Ishikawa (cell line): ENCODE data around the gene SUCLG1.

ENCODE experiments used
- CEBPB ChIP-seq: IDR thresholded peaks from 2 replicates; pipeline ENCODE4 v1.6.1; 2012
- CREB1 ChIP-seq: IDR thresholded peaks from 2 replicates; pipeline ENCODE4 v1.6.1; 2012; ENCODE audit warnings: low read depth
- EGR1 ChIP-seq: IDR thresholded peaks from 2 replicates; pipeline ENCODE4 v1.6.1; 2012
- EP300 ChIP-seq: IDR thresholded peaks from 2 replicates; pipeline ENCODE4 v1.6.1; 2012; ENCODE audit warnings: borderline replicate concordance
- FOXM1 ChIP-seq: IDR thresholded peaks from 2 replicates; pipeline ENCODE4 v1.6.1; 2012; ENCODE audit warnings: low read depth, borderline replicate concordance
- NFIC ChIP-seq: IDR thresholded peaks from 2 replicates; pipeline ENCODE4 v1.6.1; 2012
- RAD21 ChIP-seq: IDR thresholded peaks from 2 replicates; pipeline ENCODE4 v1.6.1; 2012; ENCODE audit warnings: low read depth
- TAF1 ChIP-seq: IDR thresholded peaks from 2 replicates; pipeline ENCODE4 v1.6.1; 2012; ENCODE audit warnings: low read depth, mild to moderate bottlenecking
- TCF12 ChIP-seq: IDR thresholded peaks from 2 replicates; pipeline ENCODE4 v1.6.1; 2012; ENCODE audit warnings: low read depth
- TEAD4 ChIP-seq: IDR thresholded peaks from 2 replicates; pipeline ENCODE4 v1.6.1; 2012
- YY1 ChIP-seq: IDR thresholded peaks from 2 replicates; pipeline ENCODE4 v1.6.1; 2012; ENCODE audit warnings: low read depth
- ZBTB7A ChIP-seq: IDR thresholded peaks from 2 replicates; pipeline ENCODE4 v1.6.1; 2012; ENCODE audit warnings: low read depth
- TF ChIP-seq, protein P1 (sequence below): IDR thresholded peaks from 2 replicates; pipeline ENCODE4 v1.6.1; 2012; ENCODE audit warnings: low read depth, mild to moderate bottlenecking
- TF ChIP-seq, protein P2 (sequence below): IDR thresholded peaks from 2 replicates; pipeline ENCODE4 v1.6.1; 2012
- TF ChIP-seq, protein P3 (sequence below): IDR thresholded peaks from 2 replicates; pipeline ENCODE4 v1.6.1; 2012

SUCLG1 gene

GRCh38 chr2:84456156-84456555 lies 2.9 kb downstream of the SUCLG1 start:
- no peak for TF ChIP-seq CREB1
- no peak for TF ChIP-seq TCF12
- TF ChIP-seq NFIC: no peak

DNA sequence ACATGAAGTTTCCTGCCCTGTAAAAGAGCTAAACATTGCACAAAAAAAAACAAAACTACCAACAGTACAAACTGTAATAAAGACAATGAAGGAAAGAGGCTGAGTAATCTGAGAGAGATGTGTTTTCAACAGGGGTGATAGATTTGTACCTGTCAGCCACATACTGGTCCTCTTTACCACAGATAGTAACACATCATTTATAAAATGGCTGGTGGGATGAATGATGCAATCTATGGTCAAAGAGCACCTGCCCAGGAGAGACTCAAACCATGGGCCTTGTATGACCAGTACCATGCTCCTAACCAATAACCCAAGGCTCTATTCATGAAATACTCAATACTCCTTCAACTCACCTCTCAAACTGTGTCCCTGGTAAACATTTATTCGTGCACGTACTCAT lies 4.5 kb downstream of the SUCLG1 start:
- no peak for TF ChIP-seq TCF12
- TF ChIP-seq, protein P1, sequence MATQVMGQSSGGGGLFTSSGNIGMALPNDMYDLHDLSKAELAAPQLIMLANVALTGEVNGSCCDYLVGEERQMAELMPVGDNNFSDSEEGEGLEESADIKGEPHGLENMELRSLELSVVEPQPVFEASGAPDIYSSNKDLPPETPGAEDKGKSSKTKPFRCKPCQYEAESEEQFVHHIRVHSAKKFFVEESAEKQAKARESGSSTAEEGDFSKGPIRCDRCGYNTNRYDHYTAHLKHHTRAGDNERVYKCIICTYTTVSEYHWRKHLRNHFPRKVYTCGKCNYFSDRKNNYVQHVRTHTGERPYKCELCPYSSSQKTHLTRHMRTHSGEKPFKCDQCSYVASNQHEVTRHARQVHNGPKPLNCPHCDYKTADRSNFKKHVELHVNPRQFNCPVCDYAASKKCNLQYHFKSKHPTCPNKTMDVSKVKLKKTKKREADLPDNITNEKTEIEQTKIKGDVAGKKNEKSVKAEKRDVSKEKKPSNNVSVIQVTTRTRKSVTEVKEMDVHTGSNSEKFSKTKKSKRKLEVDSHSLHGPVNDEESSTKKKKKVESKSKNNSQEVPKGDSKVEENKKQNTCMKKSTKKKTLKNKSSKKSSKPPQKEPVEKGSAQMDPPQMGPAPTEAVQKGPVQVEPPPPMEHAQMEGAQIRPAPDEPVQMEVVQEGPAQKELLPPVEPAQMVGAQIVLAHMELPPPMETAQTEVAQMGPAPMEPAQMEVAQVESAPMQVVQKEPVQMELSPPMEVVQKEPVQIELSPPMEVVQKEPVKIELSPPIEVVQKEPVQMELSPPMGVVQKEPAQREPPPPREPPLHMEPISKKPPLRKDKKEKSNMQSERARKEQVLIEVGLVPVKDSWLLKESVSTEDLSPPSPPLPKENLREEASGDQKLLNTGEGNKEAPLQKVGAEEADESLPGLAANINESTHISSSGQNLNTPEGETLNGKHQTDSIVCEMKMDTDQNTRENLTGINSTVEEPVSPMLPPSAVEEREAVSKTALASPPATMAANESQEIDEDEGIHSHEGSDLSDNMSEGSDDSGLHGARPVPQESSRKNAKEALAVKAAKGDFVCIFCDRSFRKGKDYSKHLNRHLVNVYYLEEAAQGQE: no peak
- TF ChIP-seq ZBTB7A: no peak
- TF ChIP-seq TAF1: no peak
- no peak for TF ChIP-seq RAD21
- TF ChIP-seq CEBPB: no peak
- TF ChIP-seq EP300: no peak
- no peak for TF ChIP-seq YY1
- TF ChIP-seq, protein P2, sequence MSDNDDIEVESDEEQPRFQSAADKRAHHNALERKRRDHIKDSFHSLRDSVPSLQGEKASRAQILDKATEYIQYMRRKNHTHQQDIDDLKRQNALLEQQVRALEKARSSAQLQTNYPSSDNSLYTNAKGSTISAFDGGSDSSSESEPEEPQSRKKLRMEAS: no peak

- TF ChIP-seq TAF1 (no peak), RAD21 (no peak), FOXM1 (no peak), EP300 (no peak), ZBTB7A (no peak), CEBPB (no peak), EGR1 (no peak), YY1 (no peak)
- TF ChIP-seq, protein P1: no peak
- TF ChIP-seq, protein P3, sequence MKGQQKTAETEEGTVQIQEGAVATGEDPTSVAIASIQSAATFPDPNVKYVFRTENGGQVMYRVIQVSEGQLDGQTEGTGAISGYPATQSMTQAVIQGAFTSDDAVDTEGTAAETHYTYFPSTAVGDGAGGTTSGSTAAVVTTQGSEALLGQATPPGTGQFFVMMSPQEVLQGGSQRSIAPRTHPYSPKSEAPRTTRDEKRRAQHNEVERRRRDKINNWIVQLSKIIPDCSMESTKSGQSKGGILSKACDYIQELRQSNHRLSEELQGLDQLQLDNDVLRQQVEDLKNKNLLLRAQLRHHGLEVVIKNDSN: no peak
Observed at GRCh38 chr2:84452624-84453023, 6.5 kb downstream of the SUCLG1 start.

DNA sequence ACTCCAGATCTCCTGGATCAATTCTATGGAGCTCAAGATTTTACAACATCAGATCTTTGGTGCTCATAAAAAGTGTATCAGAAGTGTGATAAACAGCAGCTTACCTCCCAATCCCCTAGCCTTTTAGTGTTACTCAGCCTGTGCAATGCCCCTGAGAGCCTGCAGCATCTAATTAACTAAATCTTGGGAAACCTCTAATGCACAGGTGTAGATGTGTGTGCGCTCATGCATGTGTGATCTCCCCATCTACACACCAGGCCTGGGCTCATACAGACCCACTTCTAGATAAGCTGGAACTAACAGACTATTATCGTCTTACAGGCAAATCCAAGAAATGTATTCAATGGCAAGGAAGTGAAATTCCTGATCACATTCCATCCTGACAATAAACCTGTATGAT lies 7.5 kb downstream of the SUCLG1 start:
- TF ChIP-seq YY1: no peak
- no peak for TF ChIP-seq EGR1
- no peak for TF ChIP-seq TEAD4
- no peak for TF ChIP-seq CREB1
- no peak for TF ChIP-seq NFIC

DNA sequence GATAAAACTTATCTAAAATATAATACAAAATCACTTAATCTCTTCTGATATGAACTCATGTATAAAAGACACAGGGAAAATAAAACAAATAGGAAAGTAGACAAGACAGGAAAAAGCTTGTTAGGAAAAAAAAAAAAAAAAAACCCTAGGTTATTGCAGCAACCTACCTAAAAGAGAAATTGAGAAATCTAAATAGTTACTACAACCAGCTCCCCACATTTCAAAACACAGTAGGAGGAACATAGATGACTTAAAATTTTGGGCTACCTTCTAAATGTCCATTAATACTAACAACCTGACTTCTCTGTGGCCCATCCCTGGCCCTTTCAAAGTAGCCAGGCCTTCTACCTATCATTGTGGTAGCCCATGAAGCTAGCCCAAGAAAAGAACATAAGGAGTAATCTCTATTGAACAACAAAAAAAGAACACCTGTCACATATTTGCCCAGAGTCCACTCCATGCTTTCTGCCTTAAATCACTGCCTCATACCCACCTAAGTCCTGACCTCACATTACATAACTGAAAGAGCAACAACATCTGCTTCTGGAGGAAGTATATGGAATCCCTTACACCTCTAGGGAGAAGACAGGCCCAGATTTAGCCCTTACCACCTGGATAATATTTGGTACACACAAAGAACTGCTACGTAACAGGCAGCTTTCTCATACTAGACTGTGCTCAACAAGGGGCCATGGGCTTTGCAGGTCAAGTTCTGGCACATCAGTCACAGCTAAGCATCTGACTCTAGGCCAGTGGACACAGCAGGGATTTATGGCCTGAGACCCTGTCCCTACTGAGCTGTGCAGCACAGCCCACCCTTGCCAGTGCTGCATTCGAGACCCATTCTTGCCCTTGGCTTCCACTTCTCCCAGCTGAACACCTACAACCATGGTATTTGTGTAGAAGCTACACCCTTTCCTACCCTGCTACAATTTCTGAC lies 8.5 kb downstream of the SUCLG1 start:
- TF ChIP-seq TCF12 (no peak), RAD21 (no peak), YY1 (no peak), ZBTB7A (no peak), NFIC (no peak), EGR1 (no peak), EP300 (no peak)
- TF ChIP-seq, protein P3: no peak
- TF ChIP-seq, protein P2: no peak

DNA sequence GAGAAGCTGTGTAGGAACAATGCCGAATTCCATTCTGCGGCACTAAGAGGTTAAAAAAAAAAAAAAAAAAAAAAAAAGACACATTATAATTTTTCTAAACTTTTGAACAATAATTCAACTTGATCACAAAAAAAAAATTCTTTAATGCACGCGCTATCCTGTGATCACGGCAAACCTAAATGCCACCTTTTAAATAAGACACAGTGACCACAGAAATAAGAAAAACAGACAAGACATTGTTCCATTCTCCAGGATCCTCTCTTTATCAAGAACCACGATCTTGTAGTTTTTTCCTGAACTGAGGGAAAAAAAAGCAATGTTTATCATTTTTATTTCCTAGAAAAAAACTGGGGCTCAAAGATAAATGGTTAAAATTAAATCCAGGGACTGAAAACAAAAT lies 9.4 kb downstream of the SUCLG1 start:
- TF ChIP-seq FOXM1: no peak
- TF ChIP-seq ZBTB7A: no peak
- no peak for TF ChIP-seq CREB1
- TF ChIP-seq TAF1: no peak
- TF ChIP-seq, protein P1: no peak
- TF ChIP-seq NFIC: no peak
- no peak for TF ChIP-seq EP300
- TF ChIP-seq, protein P3: no peak
- no peak for TF ChIP-seq CEBPB
- no peak for TF ChIP-seq RAD21
- TF ChIP-seq TCF12: no peak
- no peak for TF ChIP-seq TEAD4
- TF ChIP-seq, protein P2: no peak
